GM23338 (cell line): ENCODE results near the gene UBXN11. TPM values are rescaled to one million over a fixed set of nuclear protein-coding genes. Genes with fewer than 3 reads are reported as not detected.

Experiments
- ATAC-seq: fragments of 200-7000 bp; cut with Tn5 transposase; 3 replicates; pipeline ENCODE4 v1.9.1; 2020
- DNase-seq: peaks from one replicate; pipeline ENCODE4 v3.0.0-alpha.2; 2015; ENCODE audit warnings: low spot score
- H2AFZ ChIP-seq: fragments of 200-600 bp; sonication (generic); 2 replicates; pipeline ENCODE4 v1.8.0; 2016; ENCODE audit warnings: antibody characterized with exemption, mild to moderate bottlenecking, moderate library complexity
- H3F3A ChIP-seq: fragments of 200-600 bp; sonication (generic); replicated peaks from 2 replicates; pipeline ENCODE4 v1.8.0; 2017; ENCODE audit warnings: antibody characterized with exemption, mixed run types, low read depth
- H3K27ac ChIP-seq: fragments of 200-600 bp; sonication (generic); 2 replicates; pipeline ENCODE4 v1.6.1; 2016; ENCODE audit warnings: low read depth
- H3K27me3 ChIP-seq: fragments of 200-600 bp; sonication (generic); 2 replicates; pipeline ENCODE4 v1.8.0; 2016; ENCODE audit warnings: mild to moderate bottlenecking, mixed run types, moderate library complexity; ENCODE audit not compliant: insufficient read depth
- H3K36me3 ChIP-seq: fragments of 200-600 bp; sonication (generic); 2 replicates; pipeline ENCODE4 v1.8.0; 2016; ENCODE audit warnings: mild to moderate bottlenecking; ENCODE audit not compliant: insufficient read depth
- H3K4me1 ChIP-seq: fragments of 200-600 bp; sonication (generic); 2 replicates; pipeline ENCODE4 v1.8.0; 2016; ENCODE audit warnings: mild to moderate bottlenecking, moderate library complexity; ENCODE audit not compliant: insufficient read depth
- H3K4me2 ChIP-seq: fragments of 200-600 bp; sonication (generic); 2 replicates; pipeline ENCODE4 v1.7.1; 2017; ENCODE audit warnings: mixed run types
- H3K4me3 ChIP-seq: fragments of 200-600 bp; sonication (generic); 2 replicates; pipeline ENCODE4 v1.6.1; 2016; ENCODE audit warnings: mixed run types
- H3K79me2 ChIP-seq: fragments of 200-600 bp; sonication (generic); replicated peaks from 2 replicates; pipeline ENCODE4 v1.8.0; 2017; ENCODE audit warnings: mild to moderate bottlenecking; ENCODE audit not compliant: insufficient read depth
- H3K9me2 ChIP-seq: fragments of 200-600 bp; sonication (generic); 2 replicates; pipeline ENCODE4 v1.8.0; 2017; ENCODE audit not compliant: insufficient read depth
- H4K20me1 ChIP-seq: fragments of 200-600 bp; sonication (generic); replicated peaks from 2 replicates; pipeline ENCODE4 v1.8.0; 2017; ENCODE audit warnings: mild to moderate bottlenecking; ENCODE audit not compliant: insufficient read depth
- H3K27ac Mint-ChIP-seq: 2 replicates; pipeline ENCODE4 v1.8.0; 2020; ENCODE audit warnings: inconsistent platforms, mild to moderate bottlenecking, moderate library complexity, mixed read lengths
- H3K27me3 Mint-ChIP-seq: 3 replicates; pipeline ENCODE4 v1.8.0; 2022; ENCODE audit warnings: low read depth, mild to moderate bottlenecking, moderate library complexity, mixed read lengths, inconsistent platforms; ENCODE audit not compliant: insufficient read depth, poor library complexity
- H3K36me3 Mint-ChIP-seq: 3 replicates; pipeline ENCODE4 v1.8.0; 2021; ENCODE audit warnings: low read depth, mild to moderate bottlenecking, inconsistent platforms, moderate library complexity, mixed read lengths
- H3K4me1 Mint-ChIP-seq: 3 replicates; pipeline ENCODE4 v1.8.0; 2020; ENCODE audit warnings: mild to moderate bottlenecking, inconsistent platforms, mixed read lengths
- H3K4me3 Mint-ChIP-seq: 3 replicates; pipeline ENCODE4 v1.8.0; 2021; ENCODE audit warnings: moderate library complexity, mild to moderate bottlenecking, inconsistent platforms, mixed read lengths
- H3K9me3 Mint-ChIP-seq: 3 replicates; pipeline ENCODE4 v1.8.0; 2020; ENCODE audit warnings: moderate library complexity, mild to moderate bottlenecking, inconsistent platforms, mixed read lengths
- CREB1 ChIP-seq: fragments of 250-450 bp; sonication (Bioruptor Pico); IDR thresholded peaks from 2 replicates; pipeline ENCODE4 v1.5.0; 2020; ENCODE audit warnings: low read depth, mild to moderate bottlenecking, moderate library complexity
- EZH2 ChIP-seq: fragments of 200-600 bp; sonication (generic); IDR thresholded peaks from one replicate; pipeline ENCODE4 v1.8.0; 2017; ENCODE audit warnings: antibody characterized with exemption, mild to moderate bottlenecking, low read depth; ENCODE audit not compliant: unreplicated experiment
- EZH2phosphoT487 ChIP-seq: fragments of 200-600 bp; sonication (generic); IDR thresholded peaks from one replicate; pipeline ENCODE4 v1.8.1; 2018; ENCODE audit warnings: antibody characterized with exemption; ENCODE audit not compliant: unreplicated experiment
- JUNB ChIP-seq: IDR thresholded peaks from one replicate; pipeline ENCODE4 v1.6.1; 2016; ENCODE audit warnings: antibody characterized with exemption; ENCODE audit not compliant: unreplicated experiment
- NANOG ChIP-seq: IDR thresholded peaks from 2 replicates; pipeline ENCODE4 v1.6.1; 2016; ENCODE audit warnings: antibody characterized with exemption, borderline replicate concordance
- REST ChIP-seq: IDR thresholded peaks from one replicate; pipeline ENCODE4 v1.6.1; 2018; ENCODE audit warnings: antibody characterized with exemption; ENCODE audit not compliant: unreplicated experiment
- ZNF114 ChIP-seq: fragments of 250-450 bp; sonication (Bioruptor Pico); IDR thresholded peaks from 2 replicates; pipeline ENCODE4 v1.5.0; 2020; ENCODE audit warnings: mild to moderate bottlenecking, moderate library complexity
- ZNF331 ChIP-seq: fragments of 250-450 bp; sonication (Bioruptor Pico); IDR thresholded peaks from 2 replicates; pipeline ENCODE4 v1.5.0; 2020; ENCODE audit warnings: low read depth, mild to moderate bottlenecking, moderate library complexity
- ZNF462 ChIP-seq: fragments of 250-450 bp; sonication (Bioruptor Pico); IDR thresholded peaks from 2 replicates; pipeline ENCODE4 v1.5.0; 2020; ENCODE audit warnings: mild to moderate bottlenecking, moderate library complexity
- polyA plus RNA-seq: library from polyadenylated mRNA; unstranded; fragments of >200 nt; fragmentation: Nextera tagmentation; extraction: Ambion mirVana; gene quantifications from 2 replicates; pipeline ENCODE4 v1.2.1, GENCODE V29; 2016
- total RNA-seq: library from RNA; depleted of rRNA; stranded (reverse); fragments of >200 nt; shearing (Covaris generic); gene quantifications from 2 replicates; pipeline ENCODE4 v1.2.3, GENCODE V29; 2014

Gene UBXN11
- total and polyA plus RNA-seq, 2 experiments from 2014 or later = 8.0 to 8.3 TPM

- peaks cover 11% of the 10 kb centered on the region for H3K27me3 Mint-ChIP-seq
- Histone ChIP-seq H3F3A (peaks cover 9% of the 10 kb centered on the region; the same call in 1 of the 2 replicates), H3K27ac (no peak overlapping the region), H3K4me1 (peaks cover 29% of the 10 kb centered on the region), H3K27me3 (no peaks in the 10 kb centered on the region), H3K79me2 (no peaks in the 10 kb centered on the region), H4K20me1 (no peaks in the 10 kb centered on the region), H3K4me3 (no peak overlapping the region), H2AFZ (no peak overlapping the region), H3K9me2 (no peaks in the 10 kb centered on the region), H3K36me3 (no peaks in the 10 kb centered on the region), H3K4me2 (peak overlapping the region; percentile 68; the same call in 1 of the 2 replicates)
- H3K9me3 Mint-ChIP-seq = no peaks in the 10 kb centered on the region; the same call in 2 of the 3 replicates
- no peak for DNase-seq
- peaks cover 32% of the 10 kb centered on the region for H3K4me1 Mint-ChIP-seq
- no peak for TF ChIP-seq NANOG
- no peak for TF ChIP-seq CREB1
- TF ChIP-seq EZH2phosphoT487 = no peak
- no peak for TF ChIP-seq REST
- no peak for ATAC-seq
- no peak overlapping the region; the same call in 2 of the 3 replicates for H3K4me3 Mint-ChIP-seq
- peaks cover 6% of the 10 kb centered on the region; the same call in 2 of the 3 replicates for H3K36me3 Mint-ChIP-seq
- H3K27ac Mint-ChIP-seq = peak overlapping the region; percentile 24; the same call in 1 of the 2 replicates
Observed at GRCh38 chr1:26317146-26317545, 10.7 kb upstream of the UBXN11 start.

- DNase-seq (peak; percentile 42), ATAC-seq (peak; percentile 44)
- no peak overlapping the region for H3K4me2 ChIP-seq
- Mint-ChIP-seq H3K9me3 (no peaks in the 10 kb centered on the region; the same call in 2 of the 3 replicates), H3K4me1 (peaks cover 29% of the 10 kb centered on the region), H3K36me3 (peaks cover 3% of the 10 kb centered on the region; the same call in 1 of the 3 replicates), H3K27me3 (peaks cover 11% of the 10 kb centered on the region), H3K4me3 (no peak overlapping the region), H3K27ac (peak overlapping the region; percentile 45)
- peaks cover 29% of the 10 kb centered on the region for H3K4me1 ChIP-seq
- H3K9me2 ChIP-seq = no peaks in the 10 kb centered on the region
- H2AFZ ChIP-seq = no peak overlapping the region
- no peak overlapping the region for H3K4me3 ChIP-seq
- peaks cover 9% of the 10 kb centered on the region; the same call in 1 of the 2 replicates for H3F3A ChIP-seq
- H4K20me1 ChIP-seq = no peaks in the 10 kb centered on the region
- no peaks in the 10 kb centered on the region for H3K27me3 ChIP-seq
- H3K36me3 ChIP-seq = no peaks in the 10 kb centered on the region
- H3K79me2 ChIP-seq = no peaks in the 10 kb centered on the region
- 0 out of 2 replicates have a peak overlapping the region, but pooled peaks have one; percentile 45 for H3K27ac ChIP-seq
- TF ChIP-seq ZNF462 (CRISPR knock-in tag) (no peak), ZNF331 (CRISPR knock-in tag) (no peak), JUNB (no peak), ZNF114 (CRISPR knock-in tag) (no peak), EZH2 (no peak), CREB1 (no peak)
Observed at GRCh38 chr1:26315874-26316850, 9.7 kb upstream of the UBXN11 start.
